H1 (cell line): ENCODE measurements around the gene TSPOAP1. TPM values are rescaled to one million over a fixed set of nuclear protein-coding genes. Genes with fewer than 3 reads are reported as not detected.
A peak's percentile ranks its signal among the peaks of the same experiment; 100 is the strongest.

Experiments
- CTCF ChIA-PET: fragments of 300-600 bp; sonication (Branson Sonifier 250); formaldehyde crosslinking; loops from one replicate; lab custom pipeline; 2021; ENCODE audit not compliant: partially characterized antibody; lab: Charles Lee
- POLR2A ChIA-PET: fragments of 300-600 bp; sonication (Branson Sonifier 250); formaldehyde crosslinking; loops from one replicate; lab custom pipeline; 2021; ENCODE audit warnings: inconsistent platforms; ENCODE audit not compliant: partially characterized antibody; lab: Charles Lee
- DNase-seq, 2 experiments: peaks; one replicate each; pipeline versions ENCODE4 v3.0.0 to v3.0.0-alpha.2; 2010 to 2022; ENCODE audit warnings: low spot score in 2 of 2, low read depth in 1 of 2, mixed read lengths in 1 of 2
- FAIRE-seq: peaks from 2 replicates; lab custom pipeline; 2011; peaks lifted over from hg19 to GRCh38; lab: Jason Lieb, UNC
- H2AFZ ChIP-seq: 2 replicates; pipeline ENCODE4 v1.8.1; 2012; ENCODE audit warnings: low read length, inconsistent platforms
- H2AK5ac ChIP-seq: 2 replicates; pipeline ENCODE4 v1.6.1; 2013; ENCODE audit warnings: low read depth, low read length
- H2BK120ac ChIP-seq: replicated peaks from 2 replicates; pipeline ENCODE3; 2013; ENCODE audit warnings: low read depth, low read length, inconsistent platforms
- H2BK12ac ChIP-seq: 2 replicates; pipeline ENCODE4 v1.6.1; 2013; ENCODE audit warnings: low read depth, low read length
- H2BK15ac ChIP-seq: 2 replicates; pipeline ENCODE4 v1.6.1; 2013; ENCODE audit warnings: low read length
- H2BK20ac ChIP-seq: 2 replicates; pipeline ENCODE4 v1.6.1; 2013; ENCODE audit warnings: low read length
- H2BK5ac ChIP-seq: 2 replicates; pipeline ENCODE4 v1.6.1; 2013; ENCODE audit warnings: low read depth, low read length
- H3K14ac ChIP-seq: 2 replicates; pipeline ENCODE4 v1.6.1; 2013; ENCODE audit warnings: inconsistent platforms; ENCODE audit not compliant: insufficient read length
- H3K18ac ChIP-seq: 2 replicates; pipeline ENCODE4 v1.6.1; 2013; ENCODE audit warnings: low read length; ENCODE audit errors: extremely low read depth
- H3K23ac ChIP-seq: 2 replicates; pipeline ENCODE4 v1.6.1; 2013; ENCODE audit warnings: inconsistent platforms; ENCODE audit not compliant: insufficient read length
- H3K23me2 ChIP-seq: 2 replicates; pipeline ENCODE4 v1.6.1; 2013; ENCODE audit warnings: low read depth, low read length
- H3K27ac ChIP-seq: 2 replicates; pipeline ENCODE4 v1.6.1; 2011; ENCODE audit warnings: low read depth, low read length, inconsistent platforms
- H3K27me3 ChIP-seq, 4 experiments: replicated peaks in 1 of 4; 1 replicate in 1 of 4; 2 replicates in 3 of 4; pipeline versions ENCODE4 v1.6.1 to v1.8.1; 2011 to 2013; ENCODE audit warnings: low read length in 3 of 4, mild to moderate bottlenecking in 3 of 4, inconsistent platforms in 2 of 4, mixed read lengths in 2 of 4, moderate library complexity in 1 of 4; ENCODE audit not compliant: control insufficient read depth in 3 of 4, insufficient read depth in 3 of 4; ENCODE audit errors: extremely low read depth in 1 of 4
- H3K36me3 ChIP-seq, 4 experiments: 2 replicates each; pipeline versions ENCODE4 v1.6.1 to v1.8.1; 2011 to 2013; ENCODE audit warnings: mild to moderate bottlenecking in 4 of 4, low read length in 3 of 4, moderate library complexity in 2 of 4, control low read depth in 1 of 4, inconsistent platforms in 1 of 4; ENCODE audit not compliant: insufficient read depth in 4 of 4, control insufficient read depth in 2 of 4
- H3K4ac ChIP-seq: replicated peaks from 2 replicates; pipeline ENCODE3; 2013; ENCODE audit warnings: low read length, low read depth, mixed read lengths, inconsistent platforms; ENCODE audit not compliant: insufficient read length
- H3K4me1 ChIP-seq, 4 experiments: replicated peaks in 1 of 4; 1 replicate in 1 of 4; 2 replicates in 3 of 4; pipeline versions ENCODE4 v1.6.1 to v1.8.1; 2011 to 2013; ENCODE audit warnings: low read length in 3 of 4, inconsistent platforms in 2 of 4, mixed read lengths in 1 of 4; ENCODE audit not compliant: insufficient read depth in 4 of 4, control insufficient read depth in 3 of 4
- H3K4me2 ChIP-seq, 2 experiments: 2 replicates each; pipeline versions ENCODE4 v1.6.1 to v1.8.1; 2011 to 2013; ENCODE audit warnings: low read depth in 2 of 2, low read length in 2 of 2, control low read depth in 1 of 2, inconsistent platforms in 1 of 2, mild to moderate bottlenecking in 1 of 2; ENCODE audit not compliant: insufficient read depth in 1 of 2
- H3K4me3 ChIP-seq, 4 experiments: fragments of 200-600, 300-600 bp in 1 of 4; sonication (generic), shearing (Covaris generic), sonication (Bioruptor Twin) in 1 of 4; 2 replicates each; pipeline versions ENCODE4 v1.5.1 to v1.8.1; 2011 to 2016; ENCODE audit warnings: low read length in 4 of 4, low read depth in 3 of 4, control low read depth in 2 of 4, inconsistent platforms in 2 of 4, mild to moderate bottlenecking in 2 of 4, mixed read lengths in 1 of 4, moderate library complexity in 1 of 4; ENCODE audit not compliant: insufficient read depth in 2 of 4; ENCODE audit errors: extremely low read depth in 1 of 4
- H3K56ac ChIP-seq: replicated peaks from 2 replicates; pipeline ENCODE3; 2013; ENCODE audit warnings: low read depth, mild to moderate bottlenecking, mixed read lengths, low read length, inconsistent platforms; ENCODE audit not compliant: insufficient read length
- H3K79me1 ChIP-seq: 2 replicates; pipeline ENCODE4 v1.6.1; 2013; ENCODE audit warnings: low read depth, low read length, control low read depth
- H3K79me2 ChIP-seq, 2 experiments: 2 replicates each; pipeline versions ENCODE4 v1.6.1 to v1.8.1; 2012 to 2013; ENCODE audit warnings: low read length in 2 of 2, mild to moderate bottlenecking in 2 of 2, inconsistent platforms in 1 of 2; ENCODE audit not compliant: insufficient read depth in 2 of 2, control insufficient read depth in 1 of 2
- H3K9ac ChIP-seq, 4 experiments: replicated peaks in 1 of 4; 1 replicate in 1 of 4; 2 replicates in 3 of 4; pipeline versions ENCODE4 v1.6.1 to v1.8.1; 2011 to 2013; ENCODE audit warnings: low read depth in 3 of 4, low read length in 3 of 4, control low read depth in 2 of 4, mild to moderate bottlenecking in 2 of 4, moderate library complexity in 2 of 4, inconsistent platforms in 1 of 4; ENCODE audit errors: extremely low read depth in 1 of 4
- H3K9me3 ChIP-seq, 2 experiments: 2 replicates each; pipeline versions ENCODE4 v1.6.1 to v1.8.1; 2012 to 2013; ENCODE audit warnings: mild to moderate bottlenecking in 2 of 2, moderate library complexity in 2 of 2, control low read depth in 1 of 2, inconsistent platforms in 1 of 2, low read depth in 1 of 2, low read length in 1 of 2, mixed read lengths in 1 of 2; ENCODE audit not compliant: insufficient read depth in 2 of 2
- H4K20me1 ChIP-seq, 2 experiments: replicated peaks in 1 of 2; 2 replicates each; pipeline versions ENCODE3 to v1.8.1; 2011 to 2013; ENCODE audit warnings: inconsistent platforms in 2 of 2, low read length in 2 of 2, mild to moderate bottlenecking in 1 of 2; ENCODE audit not compliant: insufficient read depth in 2 of 2, control insufficient read depth in 1 of 2
- H4K5ac ChIP-seq: 2 replicates; pipeline ENCODE4 v1.6.1; 2013; ENCODE audit warnings: low read length, low read depth, mixed read lengths, inconsistent platforms; ENCODE audit not compliant: insufficient read length
- H4K8ac ChIP-seq: 2 replicates; pipeline ENCODE4 v1.8.0; 2013; ENCODE audit warnings: mild to moderate bottlenecking, moderate library complexity, low read length, inconsistent platforms; ENCODE audit not compliant: insufficient read depth; ENCODE audit errors: extremely low read depth
- H4K91ac ChIP-seq: replicated peaks from 2 replicates; pipeline ENCODE3; 2013; ENCODE audit warnings: low read length, mixed read lengths, inconsistent platforms; ENCODE audit not compliant: insufficient read length
- BCL11A ChIP-seq, 2 experiments: IDR thresholded peaks; one replicate each; pipeline ENCODE4 v1.6.1; 2011; ENCODE audit warnings: low read depth in 2 of 2, low read length in 2 of 2, mild to moderate bottlenecking in 2 of 2
- CHD1 ChIP-seq: IDR thresholded peaks from 2 replicates; pipeline ENCODE4 v1.6.1; 2012; ENCODE audit warnings: low read depth, low read length, improper control_type of control experiment
- EZH2 ChIP-seq: fragments of 200-600 bp; sonication (generic); IDR thresholded peaks from 2 replicates; pipeline ENCODE4 v1.7.1; 2012; ENCODE audit warnings: low read depth, mild to moderate bottlenecking, moderate library complexity, low read length, inconsistent platforms; ENCODE audit not compliant: severe bottlenecking
- GABPA ChIP-seq: IDR thresholded peaks from 2 replicates; pipeline ENCODE4 v1.6.1; 2011; ENCODE audit warnings: mild to moderate bottlenecking, low read length, moderate library complexity, borderline replicate concordance; ENCODE audit not compliant: insufficient read depth
- GTF2F1 ChIP-seq: IDR thresholded peaks from 2 replicates; pipeline ENCODE4 v1.6.1; 2012; ENCODE audit warnings: low read depth, low read length, improper control_type of control experiment, borderline replicate concordance
- JUN ChIP-seq: IDR thresholded peaks from 2 replicates; pipeline ENCODE4 v1.6.1; 2011; ENCODE audit warnings: low read depth, mild to moderate bottlenecking, improper control_type of control experiment, low read length
- KDM5A ChIP-seq: fragments of 200-600 bp; IDR thresholded peaks from 2 replicates; pipeline ENCODE4 v1.7.1; 2012; ENCODE audit warnings: mild to moderate bottlenecking, low read length, inconsistent platforms, mixed read lengths
- POU5F1 ChIP-seq: IDR thresholded peaks from 2 replicates; pipeline ENCODE4 v1.6.1; 2011; ENCODE audit warnings: low read depth, mild to moderate bottlenecking, low read length, moderate library complexity
- SIX5 ChIP-seq: IDR thresholded peaks from 2 replicates; pipeline ENCODE4 v1.6.1; 2011; ENCODE audit warnings: mild to moderate bottlenecking, low read depth, low read length
- WGBS, 2 experiments: shearing (Covaris generic) in 1 of 2; methylation state at CpG; one replicate each; pipeline versions ENCODE4 v1.1.6 to v1.1.7; 2013 to 2015; ENCODE audit warnings: low lambda C conversion rate in 2 of 2, mixed read lengths in 2 of 2, inconsistent platforms in 1 of 2, low coverage in 1 of 2, missing lambda C conversion rate in 1 of 2; ENCODE audit not compliant: insufficient replicate concordance in 2 of 2, insufficient coverage in 1 of 2, insufficient read length in 1 of 2; ENCODE audit errors: extremely low coverage in 1 of 2, missing lambda C conversion rate in 1 of 2; 5-methylcytosine and 5-hydroxymethylcytosine counted together
- polyA plus RNA-seq, 7 experiments: library from polyadenylated mRNA; depleted of rRNA in 3 of 7; stranded (reverse) in 5 of 7; unstranded in 2 of 7; fragments of >200 nt in 5 of 7; fragments of 200-250 nt in 2 of 7; gene quantifications; 1 replicate in 5 of 7; 2 replicates in 1 of 7; 4 replicates in 1 of 7; pipeline versions ENCODE4 v1.2.1 to v1.2.3, GENCODE V29; 2011 to 2013; ENCODE audit warnings: missing spikeins in 2 of 7, mixed read lengths in 2 of 7
- total RNA-seq: library from RNA; stranded (reverse); fragmentation: NEBNext Ultra II Directional; extraction: Animal tissue kit (Norgen Biotek cat#: 25700); gene quantifications from 2 replicates; pipeline ENCODE4 v1.2.1, GENCODE V29; 2021
- TF ChIP-seq, protein P1 (sequence below): IDR thresholded peaks from 2 replicates; pipeline ENCODE4 v1.6.1; 2011; ENCODE audit warnings: low read length, improper control_type of control experiment

TSPOAP1 gene
- total and polyA plus RNA-seq, 2 of the 8 experiments (the other 6 are each of a cell fraction or from before 2014, with no cell fraction given) = 7.6 to 9.2 TPM

DNA sequence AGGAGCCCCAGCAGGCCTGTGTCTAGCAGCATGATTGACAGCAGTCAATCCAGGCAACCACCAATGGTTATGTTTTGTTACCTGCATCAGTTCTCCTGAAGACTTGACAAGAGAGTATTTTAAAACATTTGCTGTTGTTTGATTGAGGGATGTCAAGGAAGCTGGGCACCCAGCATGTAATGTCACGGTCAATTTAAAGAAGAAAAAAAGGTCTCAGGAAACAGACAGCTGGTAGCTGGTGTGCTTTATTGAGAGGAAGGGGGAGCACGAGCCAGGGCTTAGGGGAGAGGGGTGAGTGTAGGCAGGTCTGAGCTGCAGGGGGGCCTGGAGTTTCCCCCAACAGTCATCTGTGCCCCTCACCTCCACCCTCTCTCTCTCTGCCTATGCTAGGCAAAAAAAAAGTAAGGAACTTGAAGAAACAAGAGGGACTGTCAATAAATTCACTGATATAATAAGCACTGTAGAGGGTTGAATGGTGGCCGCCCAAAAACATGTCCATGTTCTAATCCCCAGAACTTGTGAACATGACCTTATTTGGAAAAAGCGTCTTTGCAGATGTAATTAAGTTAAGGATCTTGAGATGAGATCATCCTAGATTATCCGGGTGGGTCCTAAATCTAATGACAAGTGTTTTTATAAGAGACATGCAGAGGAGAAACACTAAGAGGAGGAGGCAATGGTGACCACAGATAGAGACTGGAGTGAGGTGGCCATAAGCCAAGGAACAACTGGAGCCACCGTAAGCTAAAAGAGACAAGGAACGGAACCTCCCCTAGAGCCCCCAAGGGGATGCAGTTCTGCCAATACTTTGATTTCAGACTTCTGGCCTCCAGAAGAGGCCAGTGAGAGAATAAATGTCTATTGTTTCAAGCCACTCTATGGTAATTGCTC is 14.5 kb downstream of the TSPOAP1 start:
- no peak for FAIRE-seq
- TF ChIP-seq KDM5A (no peak), CHD1 (no peak), SIX5 (no peak), GABPA (no peak), JUN (no peak), EZH2 (no peak), POU5F1 (no peak), BCL11A (IDR thresholded peaks at IDR 0.05; ENCODE audit: low read depth in 2 of 2, low read length in 2 of 2) (no peak), GTF2F1 (no peak)
- TF ChIP-seq, protein P1, sequence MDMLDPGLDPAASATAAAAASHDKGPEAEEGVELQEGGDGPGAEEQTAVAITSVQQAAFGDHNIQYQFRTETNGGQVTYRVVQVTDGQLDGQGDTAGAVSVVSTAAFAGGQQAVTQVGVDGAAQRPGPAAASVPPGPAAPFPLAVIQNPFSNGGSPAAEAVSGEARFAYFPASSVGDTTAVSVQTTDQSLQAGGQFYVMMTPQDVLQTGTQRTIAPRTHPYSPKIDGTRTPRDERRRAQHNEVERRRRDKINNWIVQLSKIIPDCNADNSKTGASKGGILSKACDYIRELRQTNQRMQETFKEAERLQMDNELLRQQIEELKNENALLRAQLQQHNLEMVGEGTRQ = no peak

More for the DNA sequence above, 14.5 kb downstream of the TSPOAP1 start:
- Histone ChIP-seq H3K27me3 (no peaks in the 10 kb centered on the region), H3K4ac (no peak overlapping the region), H2AFZ (no peak overlapping the region), H2BK20ac (no peak overlapping the region), H3K79me1 (no peaks in the 10 kb centered on the region), H2BK120ac (no peak overlapping the region), H4K5ac (no peak overlapping the region), H3K14ac (no peak overlapping the region), H3K79me2 (no peaks in the 10 kb centered on the region), H3K4me3 (no peak overlapping the region), H4K8ac (no peak overlapping the region), H3K4me1 (no peaks in the 10 kb centered on the region), H3K18ac (no peak overlapping the region), H3K9ac (no peak overlapping the region), H3K9me3 (no peaks in the 10 kb centered on the region), H2BK12ac (no peak overlapping the region), H3K36me3 (no peaks in the 10 kb centered on the region), H3K4me2 (no peak overlapping the region), H2BK15ac (no peak overlapping the region), H2AK5ac (no peak overlapping the region), H4K91ac (no peak overlapping the region), H3K56ac (no peak overlapping the region), H4K20me1 (no peaks in the 10 kb centered on the region), H3K23me2 (no peaks in the 10 kb centered on the region; the same call in 1 of the 2 replicates), H3K23ac (no peak overlapping the region), H2BK5ac (no peak overlapping the region), H3K27ac (no peak overlapping the region)
- POLR2A ChIA-PET = interaction anchor here (1.1 to 1.7 kb wide), 5 partner anchors 10 to 65 kb away, joined by 3 to 6 read pairs (median 4); no protein-coding TSS in a partner anchor
- 88% methylated on average over 7 of the region's 7 CpGs; no CpG with 5 or more reads in 1 of the 2 experiments for WGBS, 2 experiments
- peak in 1 of 2 experiments; percentile 31 for DNase-seq
- CTCF ChIA-PET = interaction anchor here (0.8 to 21.9 kb wide), 16 partner anchors 8 to 143 kb away, joined by 3 to 384 read pairs (median 8); partner anchors contain the start of genes RNF43 and TSPOAP1
